Measurements from ENCODE around the gene ELAVL2. TPM values are rescaled to one million over a fixed set of nuclear protein-coding genes. Genes with fewer than 3 reads are reported as not detected.
A peak's percentile ranks its signal among the peaks of the same experiment; 100 is the strongest.
"Not testable (repeated sequence)": the region's sequence is repeated elsewhere in the genome, so short reads cannot be mapped to it uniquely, and the experiment has no call there.

Gene ELAVL2
- total and polyA plus RNA-seq, 7 experiments from 2014 or later, result not detected

DNA sequence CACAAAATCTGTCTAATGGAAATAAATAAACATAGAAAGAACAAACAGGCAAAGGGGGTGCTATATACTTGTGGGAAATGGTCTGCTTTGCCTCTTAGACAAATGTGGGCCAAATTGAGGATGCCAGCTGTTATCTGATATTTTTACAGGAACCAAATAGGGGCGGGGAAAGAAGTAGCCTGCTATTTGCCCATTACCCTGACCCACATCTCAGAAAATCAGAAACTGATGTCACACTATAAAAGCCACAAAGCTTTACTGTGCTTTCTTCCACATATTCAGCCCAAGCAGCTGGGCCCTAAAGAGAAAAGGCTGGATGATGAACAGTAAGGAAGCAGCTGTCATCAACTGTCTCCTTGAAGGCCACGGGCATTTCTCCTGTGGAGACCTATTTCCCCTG lies 97.3 kb downstream of the ELAVL2 start:
- Histone ChIP-seq H3K4me1 (ENCODE audit: control insufficient read depth in 2 of 2, insufficient read depth in 2 of 2, low read length in 2 of 2) (no peaks in the 10 kb centered on the region), H3K36me3 (ENCODE audit: control insufficient read depth in 2 of 3, insufficient read depth in 3 of 3, low read length in 3 of 3) (no peaks in the 10 kb centered on the region), H3K4me3 (ENCODE audit: low read length) (no peak overlapping the region), H3K27ac (ENCODE audit: low read depth, low read length) (no peak overlapping the region), H3K9me3 (ENCODE audit: control insufficient read depth in 2 of 3, low read length in 3 of 3) (no peaks in the 10 kb centered on the region), H3K27me3 (ENCODE audit: control insufficient read depth in 2 of 2, insufficient read depth in 2 of 2, low read length in 2 of 2) (no peaks in the 10 kb centered on the region)
- Mint-ChIP-seq H3K4me1 (peaks cover 0 to 1% (median 0%) of the 10 kb centered on the region in 7 donors), H3K36me3 (peaks cover 0 to 1% (median 0%) of the 10 kb centered on the region in 5 donors), H3K9me3 (peaks cover 0 to 14% (median 8%) of the 10 kb centered on the region in 11 donors), H3K27me3 (no peaks in the 10 kb centered on the region), H3K27ac (no peak overlapping the region), H3K4me3 (no peak overlapping the region)
- ATAC-seq (no peak), DNase-seq (no peak)
- intact Hi-C loops (cut with micrococcal nuclease), result no loop called here
- ChIA-PET POLR2A (no interaction called here), CTCF (no interaction called here)

DNA sequence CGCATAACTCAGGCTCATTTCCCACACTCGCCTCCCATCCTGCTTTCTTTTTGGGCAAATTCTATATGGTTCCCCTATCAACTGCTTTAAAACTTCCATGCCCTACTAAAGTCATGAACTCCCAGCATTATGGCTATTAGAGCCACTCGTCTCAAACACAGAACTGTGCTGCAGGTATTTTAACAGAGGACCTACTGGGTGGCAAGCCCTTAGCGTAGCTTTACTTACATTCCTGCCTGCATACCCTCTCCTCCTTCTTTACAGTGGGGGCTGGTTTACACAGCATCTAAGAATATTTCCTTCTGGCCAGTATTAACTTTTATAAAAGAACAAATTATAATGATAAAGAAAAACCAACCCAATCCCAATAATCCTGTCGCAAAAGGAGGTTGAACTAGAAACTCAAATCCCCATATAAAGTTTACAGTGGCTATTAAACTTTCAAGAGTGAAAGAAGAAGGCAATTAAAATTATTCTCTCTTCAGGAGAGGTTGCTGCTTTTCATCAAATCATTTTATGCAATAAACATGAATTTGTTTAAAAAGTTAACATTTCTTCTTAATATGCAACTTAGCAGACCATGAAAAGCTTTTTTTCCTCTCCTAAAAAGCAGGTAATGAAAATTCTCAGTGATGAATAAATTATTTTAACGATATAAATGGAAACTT lies 100.6 kb downstream of the ELAVL2 start:
- ChIA-PET CTCF (no interaction called here), POLR2A (no interaction called here)
- no peaks in the 10 kb centered on the region for H3K27me3 Mint-ChIP-seq

DNA sequence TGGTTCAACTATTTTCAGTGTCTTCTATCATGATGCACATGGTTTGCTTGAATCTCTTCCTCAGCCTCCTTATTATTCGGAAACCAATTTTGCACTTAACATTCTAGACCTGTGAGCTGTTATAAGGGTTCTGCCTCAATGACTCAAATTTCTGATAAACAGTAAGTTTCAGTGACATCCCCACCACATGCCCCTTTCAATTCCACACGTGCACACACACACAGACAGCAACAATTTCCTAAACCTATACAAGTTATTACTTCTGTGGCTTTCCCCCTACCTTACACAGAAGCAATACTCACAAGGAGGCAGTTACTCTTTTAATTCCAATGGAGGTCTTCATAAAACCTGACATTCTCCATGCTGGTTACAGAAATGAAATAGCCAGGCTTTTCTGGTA lies 102.4 kb downstream of the ELAVL2 start:
- Histone ChIP-seq H3K4me1 (ENCODE audit: control insufficient read depth in 2 of 2, insufficient read depth in 2 of 2, low read length in 2 of 2) (no peaks in the 10 kb centered on the region), H3K9me3 (ENCODE audit: control insufficient read depth in 2 of 3, low read length in 3 of 3) (no peaks in the 10 kb centered on the region), H3K36me3 (ENCODE audit: control insufficient read depth in 2 of 3, insufficient read depth in 3 of 3, low read length in 3 of 3) (no peaks in the 10 kb centered on the region), H3K4me3 (ENCODE audit: low read length) (no peak overlapping the region), H3K27me3 (ENCODE audit: control insufficient read depth in 2 of 2, insufficient read depth in 2 of 2, low read length in 2 of 2) (no peaks in the 10 kb centered on the region), H3K27ac (ENCODE audit: low read depth, low read length) (no peak overlapping the region)
- ATAC-seq (no peak), DNase-seq (no peak)
- Mint-ChIP-seq H3K4me3 (no peak overlapping the region), H3K4me1 (no peaks in the 10 kb centered on the region), H3K27me3 (no peaks in the 10 kb centered on the region), H3K36me3 (peaks cover 0 to 4% (median 0%) of the 10 kb centered on the region in 5 donors), H3K27ac (no peak overlapping the region), H3K9me3 (peaks cover 0 to 20% (median 9%) of the 10 kb centered on the region in 11 donors)
- intact Hi-C loops (cut with micrococcal nuclease), result no loop called here
- POLR2A ChIA-PET, result no interaction called here
- CTCF ChIA-PET, result no interaction called here

More for the DNA sequence above, 100.6 kb downstream of the ELAVL2 start:
- no peaks in the 10 kb centered on the region for H3K36me3 ChIP-seq (ENCODE audit: control insufficient read depth in 2 of 3, insufficient read depth in 3 of 3, low read length in 3 of 3)
- peak overlapping the region in 1 of 9 donors; percentile 56 for H3K27ac Mint-ChIP-seq
- no peaks in the 10 kb centered on the region for H3K9me3 ChIP-seq (ENCODE audit: control insufficient read depth in 2 of 3, low read length in 3 of 3)
- DNase-seq (no peak), ATAC-seq (no peak)
- H3K27ac ChIP-seq (ENCODE audit: low read depth, low read length), result no peak overlapping the region
- H3K4me1 Mint-ChIP-seq, result no peaks in the 10 kb centered on the region
- H3K4me3 ChIP-seq (ENCODE audit: low read length), result no peak overlapping the region
- H3K27me3 ChIP-seq (ENCODE audit: control insufficient read depth in 2 of 2, insufficient read depth in 2 of 2, low read length in 2 of 2), result no peaks in the 10 kb centered on the region
- peaks cover 0 to 4% (median 0%) of the 10 kb centered on the region in 5 donors for H3K36me3 Mint-ChIP-seq
- peaks cover 0 to 20% (median 9%) of the 10 kb centered on the region in 11 donors for H3K9me3 Mint-ChIP-seq
- no peaks in the 10 kb centered on the region for H3K4me1 ChIP-seq (ENCODE audit: control insufficient read depth in 2 of 2, insufficient read depth in 2 of 2, low read length in 2 of 2)
- H3K4me3 Mint-ChIP-seq, result no peak overlapping the region
- intact Hi-C loops (cut with micrococcal nuclease), result no loop called here

DNA sequence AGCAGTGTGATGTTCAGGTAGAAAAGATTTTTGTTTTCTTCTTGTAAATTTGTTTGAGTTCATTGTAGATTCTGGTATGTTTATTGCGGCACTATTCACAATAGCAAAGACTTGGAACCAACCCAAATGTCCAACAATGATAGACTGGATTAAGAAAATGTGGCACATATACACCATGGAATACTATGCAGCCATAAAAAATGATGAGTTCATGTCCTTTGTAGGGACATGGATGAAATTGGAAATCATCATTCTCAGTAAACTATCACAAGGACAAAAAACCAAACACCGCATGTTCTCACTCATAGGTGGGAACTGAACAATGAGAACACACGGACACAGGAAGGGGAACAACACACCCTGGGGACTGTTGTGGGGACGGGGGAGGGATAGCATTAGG lies 103.0 kb downstream of the ELAVL2 start:
- H3K27me3 Mint-ChIP-seq; H3K4me1 Mint-ChIP-seq; H3K27ac Mint-ChIP-seq; CTCF ChIA-PET; H3K27ac ChIP-seq (ENCODE audit: low read depth, low read length); H3K36me3 ChIP-seq (ENCODE audit: control insufficient read depth in 2 of 3, insufficient read depth in 3 of 3, low read length in 3 of 3); H3K9me3 ChIP-seq (ENCODE audit: control insufficient read depth in 2 of 3, low read length in 3 of 3); DNase-seq; H3K27me3 ChIP-seq (ENCODE audit: control insufficient read depth in 2 of 2, insufficient read depth in 2 of 2, low read length in 2 of 2); intact Hi-C loops (cut with micrococcal nuclease); H3K4me1 ChIP-seq (ENCODE audit: control insufficient read depth in 2 of 2, insufficient read depth in 2 of 2, low read length in 2 of 2); POLR2A ChIA-PET; ATAC-seq; H3K4me3 Mint-ChIP-seq; H3K36me3 Mint-ChIP-seq; H3K4me3 ChIP-seq (ENCODE audit: low read length): not testable (repeated sequence)
- H3K9me3 Mint-ChIP-seq, result peaks cover 0 to 20% (median 9%) of the 10 kb centered on the region in 11 donors

DNA sequence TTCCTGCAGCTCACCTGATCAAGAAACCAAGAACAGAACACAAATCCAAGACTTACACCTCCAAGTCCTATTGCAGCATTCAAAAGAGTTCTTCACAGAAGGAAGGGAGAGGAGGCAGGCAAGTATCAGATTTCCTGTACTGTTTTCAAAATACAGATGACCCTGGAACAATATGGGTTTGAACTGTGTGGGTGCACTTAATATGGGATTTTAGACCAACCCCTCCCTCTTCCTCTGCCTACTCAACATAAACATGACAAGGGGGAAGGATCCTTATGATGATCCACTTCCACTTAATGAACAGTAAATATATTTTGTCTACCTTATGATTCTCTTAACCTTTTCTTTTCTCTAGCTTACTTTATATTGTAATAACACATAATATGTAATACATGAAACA lies 104.6 kb downstream of the ELAVL2 start:
- no peaks in the 10 kb centered on the region for H3K27me3 ChIP-seq (ENCODE audit: control insufficient read depth in 2 of 2, insufficient read depth in 2 of 2, low read length in 2 of 2)
- Mint-ChIP-seq H3K36me3 (peaks cover 0 to 4% (median 0%) of the 10 kb centered on the region in 5 donors), H3K27me3 (no peaks in the 10 kb centered on the region), H3K4me3 (no peak overlapping the region), H3K9me3 (peaks cover 0 to 16% (median 7%) of the 10 kb centered on the region in 11 donors), H3K4me1 (no peaks in the 10 kb centered on the region), H3K27ac (no peak overlapping the region)
- no peak for DNase-seq
- ATAC-seq, result no peak
- ChIA-PET CTCF (no interaction called here), POLR2A (no interaction called here)
- no peak overlapping the region for H3K27ac ChIP-seq (ENCODE audit: low read depth, low read length)
- no peak overlapping the region for H3K4me3 ChIP-seq (ENCODE audit: low read length)
- H3K36me3 ChIP-seq (ENCODE audit: control insufficient read depth in 2 of 3, insufficient read depth in 3 of 3, low read length in 3 of 3), result no peaks in the 10 kb centered on the region
- no peaks in the 10 kb centered on the region for H3K4me1 ChIP-seq (ENCODE audit: control insufficient read depth in 2 of 2, insufficient read depth in 2 of 2, low read length in 2 of 2)
- intact Hi-C loops (cut with micrococcal nuclease), result no loop called here
- no peaks in the 10 kb centered on the region for H3K9me3 ChIP-seq (ENCODE audit: control insufficient read depth in 2 of 3, low read length in 3 of 3)

DNA sequence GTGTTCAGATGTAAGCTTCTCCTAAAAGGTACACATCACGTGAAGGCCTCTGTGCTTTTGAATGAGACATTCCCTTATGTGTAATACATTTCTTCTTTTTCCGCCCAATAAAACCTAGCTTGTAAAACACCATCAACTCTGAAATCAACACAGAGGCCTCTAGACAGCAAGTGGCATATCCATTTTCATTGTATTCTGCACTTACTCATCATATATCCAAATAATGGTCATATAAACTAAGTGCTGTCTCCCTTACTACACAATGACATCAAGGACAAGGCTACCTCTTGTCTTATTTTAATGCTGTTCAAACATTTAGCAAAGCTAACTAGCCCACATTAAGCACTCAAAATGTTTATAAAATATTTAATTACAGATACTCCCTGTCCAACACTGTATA lies 108.5 kb downstream of the ELAVL2 start:
- no peaks in the 10 kb centered on the region for H3K27me3 ChIP-seq (ENCODE audit: control insufficient read depth in 2 of 2, insufficient read depth in 2 of 2, low read length in 2 of 2)
- Mint-ChIP-seq H3K36me3 (no peaks in the 10 kb centered on the region), H3K4me3 (no peak overlapping the region), H3K4me1 (no peaks in the 10 kb centered on the region), H3K27ac (no peak overlapping the region), H3K9me3 (peaks cover 0 to 7% (median 2%) of the 10 kb centered on the region in 11 donors), H3K27me3 (no peaks in the 10 kb centered on the region)
- no peak for ATAC-seq
- H3K4me3 ChIP-seq (ENCODE audit: low read length), result no peak overlapping the region
- POLR2A ChIA-PET, result interaction anchor here (0.5 kb wide), 1 partner anchor 53 kb away, joined by 4 read pairs; no protein-coding TSS in a partner anchor
- no peak for DNase-seq
- H3K4me1 ChIP-seq (ENCODE audit: control insufficient read depth in 2 of 2, insufficient read depth in 2 of 2, low read length in 2 of 2), result no peaks in the 10 kb centered on the region
- CTCF ChIA-PET, result no interaction called here
- no peaks in the 10 kb centered on the region for H3K9me3 ChIP-seq (ENCODE audit: control insufficient read depth in 2 of 3, low read length in 3 of 3)
- no peak overlapping the region for H3K27ac ChIP-seq (ENCODE audit: low read depth, low read length)
- H3K36me3 ChIP-seq (ENCODE audit: control insufficient read depth in 2 of 3, insufficient read depth in 3 of 3, low read length in 3 of 3), result no peaks in the 10 kb centered on the region
- intact Hi-C loops (cut with micrococcal nuclease), result no loop called here

DNA sequence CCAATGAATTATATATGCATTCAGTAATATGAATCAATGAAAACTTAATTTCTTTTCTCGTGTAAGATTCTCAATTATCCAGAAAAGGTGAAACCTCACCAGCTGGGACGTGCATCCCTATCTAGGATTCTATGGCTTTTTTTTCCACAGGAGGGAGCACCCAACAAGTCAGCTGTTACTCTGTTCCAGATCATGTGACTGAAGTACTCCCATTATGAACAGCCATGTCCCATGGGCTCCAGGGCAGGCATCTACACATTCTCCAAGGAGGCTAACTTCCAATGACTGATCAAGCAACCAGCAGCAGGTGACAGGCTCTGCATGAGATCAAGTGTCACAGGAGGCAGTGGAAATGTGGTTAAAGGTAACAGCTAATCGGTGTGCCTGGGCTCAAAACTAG lies 118.8 kb downstream of the ELAVL2 start:
- POLR2A ChIA-PET, result no interaction called here
- H3K27ac ChIP-seq (ENCODE audit: low read depth, low read length), result no peak overlapping the region
- CTCF ChIA-PET, result no interaction called here

More for the DNA sequence above, 118.8 kb downstream of the ELAVL2 start:
- H3K4me1 Mint-ChIP-seq, result no peaks in the 10 kb centered on the region
- Histone ChIP-seq H3K27me3 (ENCODE audit: control insufficient read depth in 2 of 2, insufficient read depth in 2 of 2, low read length in 2 of 2) (no peaks in the 10 kb centered on the region), H3K36me3 (ENCODE audit: control insufficient read depth in 2 of 3, insufficient read depth in 3 of 3, low read length in 3 of 3) (no peaks in the 10 kb centered on the region), H3K9me3 (ENCODE audit: control insufficient read depth in 2 of 3, low read length in 3 of 3) (no peaks in the 10 kb centered on the region), H3K4me1 (ENCODE audit: control insufficient read depth in 2 of 2, insufficient read depth in 2 of 2, low read length in 2 of 2) (no peaks in the 10 kb centered on the region), H3K4me3 (ENCODE audit: low read length) (no peak overlapping the region)
- no peak overlapping the region for H3K27ac Mint-ChIP-seq
- peaks cover 0 to 25% (median 2%) of the 10 kb centered on the region in 11 donors for H3K9me3 Mint-ChIP-seq
- intact Hi-C loops (cut with micrococcal nuclease), result no loop called here
- no peak for ATAC-seq
- no peaks in the 10 kb centered on the region for H3K27me3 Mint-ChIP-seq
- H3K36me3 Mint-ChIP-seq, result no peaks in the 10 kb centered on the region
- DNase-seq, result no peak
- no peak overlapping the region for H3K4me3 Mint-ChIP-seq

Data from naive thymus-derived CD4-positive, alpha-beta T cell (primary cell).